OCI-LY3 (cell line): ENCODE data around the gene AANAT.

Experiments
- EZH2phosphoT487 ChIP-seq: fragments of 200-600 bp; shearing (Covaris generic); IDR thresholded peaks from 2 replicates; pipeline ENCODE4 v1.6.1; 2018; ENCODE audit warnings: antibody characterized with exemption, mixed run types, low read depth
- TF ChIP-seq, protein P1 (sequence below): fragments of 200-600, 300-600 bp; sonication (generic); IDR thresholded peaks from 2 replicates; pipeline ENCODE4 v1.5.1; 2014; ENCODE audit warnings: antibody characterized with exemption, low read length, low read depth

DNA sequence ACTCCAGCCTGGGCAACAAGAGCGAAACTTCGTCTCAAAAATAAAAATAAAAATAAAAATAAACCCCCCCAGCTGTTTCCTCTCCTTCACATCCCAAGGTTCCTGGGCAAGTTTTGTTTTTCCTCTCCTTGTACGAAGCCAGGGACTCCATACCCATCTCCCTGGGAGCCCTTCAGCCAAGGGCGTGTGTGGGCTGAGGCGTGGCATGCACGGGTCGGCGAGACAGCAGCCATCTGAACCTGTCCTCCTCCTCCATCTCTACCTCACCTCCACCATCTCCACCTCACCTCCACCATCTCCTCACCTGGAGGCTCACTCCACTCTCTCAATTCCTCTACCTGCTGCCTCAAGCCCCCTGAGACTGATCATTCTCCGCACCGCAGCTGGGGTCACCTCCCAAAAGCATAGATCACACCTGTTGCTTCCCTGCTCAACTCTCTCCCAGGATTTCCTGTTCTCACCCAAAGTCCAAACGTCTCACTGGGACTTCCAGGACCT is 16.9 kb downstream of the AANAT start:
- no peak for TF ChIP-seq EZH2phosphoT487
- TF ChIP-seq, protein P1, sequence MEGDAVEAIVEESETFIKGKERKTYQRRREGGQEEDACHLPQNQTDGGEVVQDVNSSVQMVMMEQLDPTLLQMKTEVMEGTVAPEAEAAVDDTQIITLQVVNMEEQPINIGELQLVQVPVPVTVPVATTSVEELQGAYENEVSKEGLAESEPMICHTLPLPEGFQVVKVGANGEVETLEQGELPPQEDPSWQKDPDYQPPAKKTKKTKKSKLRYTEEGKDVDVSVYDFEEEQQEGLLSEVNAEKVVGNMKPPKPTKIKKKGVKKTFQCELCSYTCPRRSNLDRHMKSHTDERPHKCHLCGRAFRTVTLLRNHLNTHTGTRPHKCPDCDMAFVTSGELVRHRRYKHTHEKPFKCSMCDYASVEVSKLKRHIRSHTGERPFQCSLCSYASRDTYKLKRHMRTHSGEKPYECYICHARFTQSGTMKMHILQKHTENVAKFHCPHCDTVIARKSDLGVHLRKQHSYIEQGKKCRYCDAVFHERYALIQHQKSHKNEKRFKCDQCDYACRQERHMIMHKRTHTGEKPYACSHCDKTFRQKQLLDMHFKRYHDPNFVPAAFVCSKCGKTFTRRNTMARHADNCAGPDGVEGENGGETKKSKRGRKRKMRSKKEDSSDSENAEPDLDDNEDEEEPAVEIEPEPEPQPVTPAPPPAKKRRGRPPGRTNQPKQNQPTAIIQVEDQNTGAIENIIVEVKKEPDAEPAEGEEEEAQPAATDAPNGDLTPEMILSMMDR, result no peak
